ENCODE results near the gene TRPM6.
A peak's percentile ranks its signal among the peaks of the same experiment; 100 is the strongest.
"Not testable (repeated sequence)": the region's sequence is repeated elsewhere in the genome, so short reads cannot be mapped to it uniquely, and the experiment has no call there.

TRPM6 gene

DNA sequence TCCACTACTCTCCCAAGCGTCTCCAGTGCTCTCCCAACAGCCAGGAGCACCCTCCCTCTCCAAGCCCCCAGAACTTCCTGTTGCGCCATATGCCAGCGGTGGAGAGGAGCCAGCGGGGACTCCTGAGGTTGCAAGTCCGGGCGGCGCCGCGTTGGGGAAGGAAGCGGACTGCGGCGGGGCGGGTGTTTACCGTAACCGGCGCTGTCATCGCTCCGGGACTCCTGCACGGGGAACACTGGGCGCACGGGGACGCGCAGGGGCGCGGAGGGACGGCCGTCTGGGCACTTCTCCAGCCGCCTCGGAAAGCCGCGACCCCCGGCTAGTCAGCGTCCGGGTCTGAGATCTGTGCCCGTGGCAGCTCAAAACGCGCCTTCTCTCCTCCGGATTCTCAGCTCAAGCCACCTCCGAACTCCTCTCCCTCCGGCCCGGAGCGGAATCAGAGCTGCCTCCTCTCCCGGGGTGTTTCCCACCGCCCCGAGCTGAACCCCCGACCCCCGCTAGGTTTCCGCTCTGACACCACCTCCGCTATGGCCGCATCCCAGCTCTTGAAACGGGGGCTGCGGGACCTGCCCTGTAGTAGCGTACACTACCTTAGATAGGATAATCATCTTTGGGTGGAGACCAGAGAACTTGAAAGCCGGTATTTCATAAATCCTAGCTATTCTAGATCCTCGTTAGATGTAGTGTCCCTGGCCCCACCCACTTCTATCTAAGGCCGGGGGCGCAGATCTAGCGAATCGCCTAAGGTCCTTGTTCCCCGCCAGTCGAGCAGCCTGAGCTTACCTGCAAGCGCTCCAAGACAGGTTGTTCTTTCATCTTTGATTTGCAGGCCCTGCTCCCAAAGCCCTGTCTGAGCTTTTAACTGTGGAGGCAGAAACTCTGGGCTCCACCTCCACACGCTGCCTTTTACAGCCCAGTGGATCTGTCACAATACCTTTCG lies at the start of gene TRPM6:
TRPM6 (minus strand) TSS at position 881 of the 940 bp plus-strand sequence; CDS start at position 816, 65 bp downstream.
- peak; percentile 84 for DNase-seq
- in situ Hi-C loops (cut with MboI; ENCODE audit: low pct_unique_long_range_greater_than_20kb, low sequenced_read_pairs): no loop called here

GRCh38 chr9:74935008-74935407 lies 47.3 kb upstream of the TRPM6 start:
- no peak for DNase-seq
- in situ Hi-C loops (cut with MboI; ENCODE audit: low pct_unique_long_range_greater_than_20kb, low sequenced_read_pairs): no loop called here

- DNase-seq: no peak
- in situ Hi-C loops (cut with MboI; ENCODE audit: low pct_unique_long_range_greater_than_20kb, low sequenced_read_pairs): no loop called here
Measured at GRCh38 chr9:74921737-74922136, 34.0 kb upstream of the TRPM6 start.

GRCh38 chr9:74920944-74921626 lies 33.4 kb upstream of the TRPM6 start:
- no peak for DNase-seq

GRCh38 chr9:74910036-74910435 lies 22.3 kb upstream of the TRPM6 start:
- in situ Hi-C loops (cut with MboI; ENCODE audit: low pct_unique_long_range_greater_than_20kb, low sequenced_read_pairs): no loop called here
- no peak for DNase-seq

More at GRCh38 chr9:74920944-74921626, 33.4 kb upstream of the TRPM6 start:
- in situ Hi-C loops (cut with MboI; ENCODE audit: low pct_unique_long_range_greater_than_20kb, low sequenced_read_pairs): no loop called here

DNA sequence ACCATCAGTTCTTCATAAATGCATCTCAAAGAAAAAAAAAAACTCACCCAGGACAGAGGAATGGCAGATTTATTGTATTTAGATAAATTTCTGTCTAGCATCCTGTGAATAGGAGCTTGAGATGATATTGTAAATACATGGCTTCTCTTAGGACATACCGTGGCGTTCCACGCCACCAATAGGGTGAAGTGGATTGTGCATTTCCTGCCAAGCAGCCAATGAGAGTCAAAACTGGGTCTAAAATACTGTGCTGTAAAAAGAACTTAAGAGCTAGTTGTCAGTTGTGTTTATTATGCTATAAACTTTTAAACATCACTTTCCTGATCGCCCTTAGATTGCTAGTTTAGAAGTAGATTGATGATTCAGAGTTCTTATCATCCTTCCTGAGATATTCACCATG lies 20.9 kb upstream of the TRPM6 start:
- no peak for DNase-seq

GRCh38 chr9:74907085-74907484 lies 19.4 kb upstream of the TRPM6 start:
- in situ Hi-C loops (cut with MboI; ENCODE audit: low pct_unique_long_range_greater_than_20kb, low sequenced_read_pairs): no loop called here
- DNase-seq: no peak

More for the DNA sequence above, 20.9 kb upstream of the TRPM6 start:
- in situ Hi-C loops (cut with MboI; ENCODE audit: low pct_unique_long_range_greater_than_20kb, low sequenced_read_pairs): no loop called here

GRCh38 chr9:74901001-74901400 lies 13.3 kb upstream of the TRPM6 start:
- in situ Hi-C loops (cut with MboI; ENCODE audit: low pct_unique_long_range_greater_than_20kb, low sequenced_read_pairs): no loop called here
- no peak for DNase-seq

DNA sequence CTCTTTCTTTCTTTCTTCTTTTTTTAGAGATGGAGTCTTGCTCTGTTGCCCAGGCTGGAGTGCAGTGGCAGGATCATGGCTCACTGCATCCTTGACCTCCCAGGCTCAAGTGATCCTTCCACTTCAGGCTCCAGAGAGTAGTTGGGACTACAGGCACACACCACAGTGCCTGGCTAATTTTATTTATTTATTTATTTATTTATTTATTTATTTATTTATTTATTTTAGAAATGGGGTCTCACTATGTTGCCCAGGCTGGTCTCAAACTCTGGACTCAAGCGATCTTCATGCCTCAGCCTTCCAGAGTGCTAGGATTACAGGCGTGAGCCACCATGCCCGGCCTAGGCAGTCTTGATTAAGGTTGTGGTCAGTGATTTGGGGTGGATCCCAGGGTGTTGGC lies 728 bp upstream of the TRPM6 start:
- DNase-seq; in situ Hi-C loops (cut with MboI; ENCODE audit: low pct_unique_long_range_greater_than_20kb, low sequenced_read_pairs): not testable (repeated sequence)

DNA sequence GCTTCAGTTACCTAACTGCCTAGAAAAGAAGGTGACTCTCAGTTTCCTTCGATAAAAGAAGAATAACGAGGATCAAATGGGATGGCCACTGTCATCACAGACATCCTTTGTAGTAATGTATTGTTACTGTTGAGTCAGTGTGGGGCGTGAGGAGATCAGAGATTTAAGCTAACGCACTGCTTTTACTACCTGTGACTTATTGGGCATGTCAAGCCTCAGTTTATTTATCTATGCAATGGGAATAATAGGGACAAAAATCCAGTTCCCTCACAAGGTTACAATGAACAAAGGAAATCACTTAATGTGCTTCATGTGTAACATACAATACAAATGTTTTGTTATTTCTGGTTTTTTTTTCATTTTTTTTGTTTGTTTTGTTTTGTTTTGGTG lies 255 bp upstream of the TRPM6 start:
- in situ Hi-C loops (cut with MboI; ENCODE audit: low pct_unique_long_range_greater_than_20kb, low sequenced_read_pairs): no loop called here
- DNase-seq: no peak

DNA sequence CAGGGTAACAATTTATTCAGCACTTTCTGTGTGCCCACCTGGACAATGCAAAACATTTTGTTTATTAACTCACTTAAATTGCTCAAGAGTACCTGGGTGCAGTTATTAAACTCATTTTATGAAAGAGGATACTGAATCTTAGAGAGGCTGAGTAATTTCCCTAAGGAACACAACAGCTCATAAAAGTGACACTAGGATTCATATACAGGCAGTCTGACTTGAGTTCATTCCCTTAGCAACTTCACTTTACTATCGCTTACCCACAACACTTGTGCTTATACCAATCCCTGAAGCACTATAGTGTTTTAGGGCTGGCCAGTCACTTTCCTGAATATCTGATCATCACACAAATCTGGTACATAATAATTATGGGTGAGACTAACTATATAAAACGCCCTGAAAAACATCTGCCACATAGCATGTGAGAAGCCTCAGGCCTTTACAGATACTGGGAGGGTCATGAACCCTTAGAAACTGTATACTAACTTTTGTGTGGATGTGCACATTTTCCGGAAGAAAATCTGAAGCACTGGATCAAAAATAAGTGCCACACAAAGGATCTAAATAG lies 11.3 kb downstream of the TRPM6 start:
- in situ Hi-C loops (cut with MboI; ENCODE audit: low pct_unique_long_range_greater_than_20kb, low sequenced_read_pairs): no loop called here
- no peak for DNase-seq

DNA sequence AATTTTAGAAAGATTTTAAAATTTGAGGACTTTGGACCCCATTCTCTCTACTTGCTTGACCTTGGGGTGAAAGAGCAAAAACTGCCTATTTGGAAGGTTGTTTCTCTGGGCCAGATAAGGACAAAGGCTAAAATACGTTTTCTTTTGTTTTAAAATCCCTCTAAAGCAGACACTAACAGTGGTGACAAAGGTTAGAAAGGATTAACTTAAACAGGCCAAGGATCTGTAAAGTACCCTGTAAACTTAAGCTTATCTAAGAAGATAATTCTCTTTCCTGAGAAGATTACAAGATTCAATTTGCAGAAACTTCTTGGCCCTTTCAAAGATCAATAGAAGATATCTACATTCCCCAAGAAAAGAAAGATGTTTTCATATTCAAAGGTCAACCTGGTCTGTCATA lies 12.1 kb downstream of the TRPM6 start:
- no peak for DNase-seq

GRCh38 chr9:74874220-74874619 lies 13.5 kb downstream of the TRPM6 start:
- in situ Hi-C loops (cut with MboI; ENCODE audit: low pct_unique_long_range_greater_than_20kb, low sequenced_read_pairs): no loop called here
- no peak for DNase-seq

More for the DNA sequence above, 12.1 kb downstream of the TRPM6 start:
- in situ Hi-C loops (cut with MboI; ENCODE audit: low pct_unique_long_range_greater_than_20kb, low sequenced_read_pairs): no loop called here

DNA sequence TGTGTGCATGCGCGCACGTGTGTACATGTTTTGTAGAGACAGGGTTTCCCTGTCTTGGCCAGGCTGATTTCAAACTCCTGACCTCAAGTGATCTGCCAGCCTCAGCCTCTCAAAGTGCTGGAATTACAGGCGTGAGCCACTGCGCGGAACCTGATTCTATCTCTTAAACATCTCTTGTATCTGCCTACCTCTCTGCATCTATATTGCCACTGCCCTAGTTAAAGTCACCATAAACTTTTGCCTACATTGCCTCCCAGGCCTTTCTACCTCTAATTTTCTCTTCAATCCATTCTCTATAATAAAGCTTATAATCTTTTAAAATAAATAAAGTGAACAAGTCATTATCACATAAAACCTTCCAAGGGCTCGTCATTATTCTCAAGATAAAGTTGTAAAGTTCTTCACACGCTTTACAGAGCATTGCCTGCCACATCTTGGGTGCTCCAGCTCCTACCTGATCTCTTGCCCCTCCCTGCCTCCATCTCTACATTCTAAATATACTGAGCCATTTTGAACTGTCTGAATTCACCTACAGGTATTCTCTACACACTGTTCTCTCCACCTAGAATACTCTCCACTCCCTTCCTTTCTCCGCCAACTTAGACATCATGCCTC lies 15.0 kb downstream of the TRPM6 start:
- in situ Hi-C loops (cut with MboI; ENCODE audit: low pct_unique_long_range_greater_than_20kb, low sequenced_read_pairs): no loop called here
- DNase-seq: no peak

GRCh38 chr9:74867483-74867882 lies 20.2 kb downstream of the TRPM6 start:
- no peak for DNase-seq
- in situ Hi-C loops (cut with MboI; ENCODE audit: low pct_unique_long_range_greater_than_20kb, low sequenced_read_pairs): no loop called here

- in situ Hi-C loops (cut with MboI; ENCODE audit: low pct_unique_long_range_greater_than_20kb, low sequenced_read_pairs): no loop called here
- peak; percentile 73 for DNase-seq
Measured at GRCh38 chr9:74865177-74865576, 22.5 kb downstream of the TRPM6 start.

GRCh38 chr9:74861773-74862474 lies 25.8 kb downstream of the TRPM6 start:
- in situ Hi-C loops (cut with MboI; ENCODE audit: low pct_unique_long_range_greater_than_20kb, low sequenced_read_pairs): no loop called here
- DNase-seq: no peak

GRCh38 chr9:74861071-74861470 lies 26.6 kb downstream of the TRPM6 start:
- no peak for DNase-seq
- in situ Hi-C loops (cut with MboI; ENCODE audit: low pct_unique_long_range_greater_than_20kb, low sequenced_read_pairs): no loop called here

GRCh38 chr9:74860247-74860646 lies 27.5 kb downstream of the TRPM6 start:
- in situ Hi-C loops (cut with MboI; ENCODE audit: low pct_unique_long_range_greater_than_20kb, low sequenced_read_pairs); DNase-seq: not testable (repeated sequence)
